GM11168 (cell line): ENCODE data around the gene RPTOR.

Experiments
- in situ Hi-C: fragments of 300-500 bp; cut with MboI; formaldehyde crosslinking; loops from one replicate; pipeline ENCODE4 v1.12.0; 2022; ENCODE audit warnings: low sequenced_read_pairs; ENCODE audit not compliant: unreplicated experiment

RPTOR gene

DNA sequence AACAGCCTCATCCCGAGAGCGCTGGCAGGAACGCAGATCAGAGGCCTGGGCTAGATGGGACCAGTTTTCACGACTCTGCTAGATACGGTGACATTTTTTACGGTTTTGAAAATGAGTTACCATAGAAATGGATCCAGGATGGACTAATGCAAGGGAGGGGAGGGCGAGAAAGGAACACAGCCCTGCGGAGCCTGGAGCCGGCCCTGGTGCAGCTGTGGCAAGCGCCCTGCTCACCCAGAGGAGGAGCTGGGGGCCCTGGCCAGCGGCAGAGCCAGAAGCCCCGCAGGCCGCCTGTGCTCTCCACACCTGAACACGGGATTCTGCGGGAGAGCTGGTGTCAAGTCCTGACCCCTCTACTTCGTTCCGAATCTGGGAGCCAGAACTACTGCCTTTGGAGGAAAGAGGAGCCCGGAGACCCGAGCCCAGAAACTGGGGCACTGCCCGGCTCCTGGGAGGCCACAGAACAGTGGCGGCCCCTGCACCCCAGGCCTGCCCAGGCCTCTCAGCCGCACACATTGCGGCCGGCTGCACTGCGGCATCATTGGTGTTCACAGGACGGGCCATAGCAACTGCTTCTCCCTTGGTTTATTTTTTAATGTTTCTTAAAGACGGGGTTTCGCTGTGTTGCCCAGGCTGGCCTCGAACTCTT is 358.4 kb downstream of the RPTOR start:
- in situ Hi-C loops: no loop called here

DNA sequence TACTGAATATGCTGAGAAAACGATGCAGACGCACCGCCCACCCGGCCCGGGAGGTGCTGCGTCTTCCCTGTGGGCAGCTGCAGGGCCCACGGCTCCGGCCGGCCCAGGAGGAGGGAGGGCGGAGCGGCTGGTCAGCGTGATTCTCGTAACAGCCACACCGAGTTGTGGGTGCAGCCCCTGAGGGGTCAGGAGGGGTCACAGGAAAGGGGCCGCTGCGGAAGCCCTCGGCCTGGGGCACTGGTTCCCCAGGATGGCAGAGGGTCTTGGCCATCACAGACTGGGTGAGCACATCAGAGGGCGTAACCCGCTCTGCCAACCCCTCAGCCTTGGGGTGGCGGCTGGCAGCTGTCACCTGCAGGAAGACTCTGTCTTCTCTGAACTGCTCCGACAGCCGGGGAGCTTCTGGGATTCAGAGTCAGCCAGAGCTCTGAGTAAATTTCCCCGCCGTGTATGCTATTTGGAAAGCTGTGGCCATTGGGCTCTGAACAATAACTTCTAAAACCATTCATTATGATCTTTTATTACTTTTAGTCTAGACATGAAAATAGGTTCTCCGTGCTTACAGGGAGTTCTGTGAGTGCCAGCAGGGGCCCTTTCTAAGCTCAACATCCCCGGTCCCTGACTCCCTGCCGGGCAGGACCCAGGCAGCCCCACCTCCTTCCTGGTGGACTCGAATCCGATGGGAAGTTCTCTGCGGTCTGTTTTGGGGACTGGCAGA is 359.6 kb downstream of the RPTOR start:
- in situ Hi-C loops: no loop called here

DNA sequence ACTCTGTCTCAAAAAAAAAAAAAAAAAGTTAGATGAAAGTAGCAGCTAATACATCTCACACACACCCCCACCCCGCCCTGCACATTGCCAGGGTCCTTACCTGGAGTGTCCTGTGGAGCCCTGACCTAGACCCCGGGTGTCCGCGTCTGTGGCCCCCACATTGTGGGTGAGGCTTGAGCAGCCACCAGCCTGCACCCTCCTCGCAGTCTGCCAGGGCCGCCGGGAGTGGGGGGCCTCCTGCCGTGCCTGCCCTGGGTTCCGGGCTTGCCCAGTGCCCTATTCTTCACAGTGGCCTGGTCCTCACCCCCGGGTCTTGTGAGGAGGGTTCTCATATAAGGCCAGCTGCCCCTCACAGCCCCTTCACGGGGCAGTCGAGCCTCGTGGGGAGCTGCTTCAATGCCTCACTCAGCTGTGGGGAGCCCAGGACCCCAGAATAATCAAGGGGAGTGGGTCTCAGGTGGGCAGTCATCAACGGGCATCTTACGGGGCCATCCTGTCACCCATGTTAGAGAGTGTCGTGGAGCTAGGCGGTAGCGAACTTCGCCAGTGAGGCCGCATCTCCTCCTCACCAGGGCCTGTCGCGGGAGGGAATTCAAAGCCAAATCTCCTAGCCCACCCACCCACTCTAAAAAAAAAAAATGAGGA is 361.1 kb downstream of the RPTOR start:
- in situ Hi-C loops: no loop called here

DNA sequence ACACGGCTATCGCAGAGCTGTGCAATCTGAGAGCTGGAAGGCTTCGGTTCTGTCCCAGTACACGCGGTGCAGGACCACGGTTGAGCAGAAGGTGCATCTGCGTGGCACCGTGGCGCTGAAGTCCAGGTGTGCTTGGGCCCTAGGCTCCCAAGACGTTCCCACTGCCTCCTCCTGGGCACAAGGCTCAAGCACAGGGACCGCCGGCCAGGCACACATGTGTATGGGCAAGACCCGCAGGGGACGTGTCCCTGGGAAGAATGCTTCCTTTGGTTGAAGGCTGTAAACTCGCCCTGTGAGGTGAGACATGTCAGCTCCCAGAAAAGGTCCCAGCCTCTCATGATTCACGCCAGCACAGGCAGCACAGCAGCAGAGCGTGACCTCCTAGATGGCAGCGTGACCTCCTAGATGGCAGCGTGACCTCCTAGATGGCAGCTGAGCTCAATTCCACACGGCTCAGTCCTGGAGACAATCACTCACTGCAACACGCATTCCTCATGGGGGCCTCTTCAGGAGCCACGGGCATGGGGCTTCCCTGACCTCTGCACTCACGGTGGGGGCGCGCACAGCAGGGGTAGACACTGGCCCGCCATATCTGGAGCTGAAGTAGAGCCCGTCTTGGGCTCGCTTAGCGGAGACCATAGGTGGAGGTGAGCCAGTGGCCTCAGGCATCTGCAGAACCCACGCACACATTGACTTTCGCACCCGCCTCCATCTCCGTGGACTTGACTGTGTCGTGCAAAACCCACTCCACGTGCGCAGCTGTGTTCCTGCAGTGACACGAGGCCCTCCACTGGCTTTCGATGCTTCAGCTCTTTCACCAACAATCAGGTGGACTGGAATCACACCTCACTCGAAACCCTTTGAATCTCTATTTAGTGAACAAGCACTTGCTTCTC is 362.0 kb downstream of the RPTOR start:
- in situ Hi-C loops: no loop called here

DNA sequence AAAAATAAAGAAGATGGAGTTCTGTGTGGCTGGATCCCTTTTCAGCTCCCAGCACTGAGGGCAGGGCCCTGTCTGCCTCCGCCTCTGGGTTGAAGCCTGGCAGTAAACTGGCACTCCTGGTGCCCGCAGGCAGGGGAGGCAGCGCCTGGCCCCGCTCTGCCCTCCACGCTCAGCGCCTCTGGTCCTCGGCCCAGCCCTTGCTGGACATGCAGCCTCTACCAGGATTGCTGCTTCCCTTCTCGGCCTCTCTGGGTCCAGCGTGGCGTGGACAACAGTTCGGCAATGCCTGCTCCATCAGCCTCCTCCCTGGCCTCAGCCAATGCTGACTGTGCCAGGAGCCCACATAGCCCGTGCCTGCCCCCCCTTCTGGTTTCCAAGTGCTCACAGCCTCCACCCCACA is 362.6 kb downstream of the RPTOR start:
- in situ Hi-C loops: no loop called here

DNA sequence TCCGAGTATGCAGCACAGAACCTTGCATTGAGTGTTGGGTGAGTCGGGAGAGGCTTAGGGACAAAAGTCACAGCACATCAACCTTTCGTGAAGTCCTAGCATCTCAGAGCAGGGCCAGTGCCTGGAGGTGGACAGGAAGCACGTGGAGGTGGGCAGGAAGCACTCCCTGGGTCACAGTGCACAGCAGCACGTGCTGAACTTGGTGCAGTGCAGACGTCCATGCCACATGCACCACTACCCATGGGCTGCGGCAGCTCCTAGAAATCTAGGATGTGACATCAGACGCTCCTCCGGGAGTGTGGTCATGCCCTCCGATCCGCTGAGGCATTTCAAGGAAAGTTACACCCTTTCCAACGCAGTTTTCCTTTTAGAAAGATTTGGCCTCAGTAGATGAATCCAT is 363.6 kb downstream of the RPTOR start:
- in situ Hi-C loops: no loop called here

DNA sequence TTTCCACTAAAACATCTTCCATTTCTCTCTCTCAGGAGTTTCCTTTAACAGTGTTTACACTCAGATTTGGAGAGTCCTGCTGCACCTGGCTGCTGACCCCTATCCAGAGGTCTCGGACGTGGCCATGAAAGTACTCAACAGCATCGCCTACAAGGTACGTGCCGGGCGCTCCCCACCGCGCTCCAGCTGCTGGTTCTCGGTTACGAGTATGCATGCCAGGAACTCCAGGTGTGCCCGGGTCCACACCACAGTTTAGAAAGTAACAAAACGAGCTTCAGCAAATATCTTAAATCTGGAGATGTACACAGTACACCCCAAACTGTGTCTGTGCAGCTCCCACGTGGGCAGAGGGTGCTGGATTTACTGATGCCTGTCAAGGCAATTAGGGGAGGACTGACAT is 364.1 kb downstream of the RPTOR start:
- in situ Hi-C loops: no loop called here

DNA sequence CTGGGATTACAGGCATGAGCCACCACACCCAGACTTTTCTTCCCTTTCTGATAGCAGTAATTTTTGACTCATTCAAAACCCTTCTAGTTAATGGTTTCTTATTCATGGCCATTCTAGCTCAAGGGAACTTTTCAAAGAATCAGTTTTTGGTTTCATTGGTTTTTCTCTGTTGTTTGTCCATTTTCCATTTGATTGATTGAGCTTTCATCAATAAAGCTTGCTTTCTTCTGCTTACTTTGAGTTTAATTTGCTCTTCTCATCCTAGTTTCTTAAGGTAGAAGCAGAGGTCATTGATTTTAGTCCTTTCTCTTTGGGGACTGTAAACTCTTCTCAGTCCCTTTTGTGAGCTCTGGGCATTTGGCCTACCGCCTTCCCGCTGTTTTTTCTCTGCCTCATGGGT is 365.0 kb downstream of the RPTOR start:
- in situ Hi-C loops: no loop called here

DNA sequence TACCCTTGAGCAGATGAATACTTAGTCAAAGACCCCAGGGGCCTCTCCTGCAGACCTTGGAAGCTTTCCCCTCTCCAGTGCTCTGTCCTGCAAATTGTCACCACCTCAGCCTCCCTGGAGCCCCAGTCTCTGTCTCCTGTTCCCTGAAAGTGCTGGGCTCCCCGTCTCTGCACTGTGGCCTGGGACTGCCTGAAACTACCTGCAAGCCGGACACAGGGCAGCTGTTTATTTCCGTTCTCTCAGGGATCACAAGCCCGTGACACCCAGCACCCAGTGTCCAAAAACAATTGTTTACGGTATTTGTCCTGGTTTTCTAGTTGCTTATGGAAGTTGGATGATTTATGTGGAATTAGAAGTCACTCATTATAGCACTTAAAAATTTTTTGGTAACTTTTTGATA is 365.4 kb downstream of the RPTOR start:
- in situ Hi-C loops: no loop called here

DNA sequence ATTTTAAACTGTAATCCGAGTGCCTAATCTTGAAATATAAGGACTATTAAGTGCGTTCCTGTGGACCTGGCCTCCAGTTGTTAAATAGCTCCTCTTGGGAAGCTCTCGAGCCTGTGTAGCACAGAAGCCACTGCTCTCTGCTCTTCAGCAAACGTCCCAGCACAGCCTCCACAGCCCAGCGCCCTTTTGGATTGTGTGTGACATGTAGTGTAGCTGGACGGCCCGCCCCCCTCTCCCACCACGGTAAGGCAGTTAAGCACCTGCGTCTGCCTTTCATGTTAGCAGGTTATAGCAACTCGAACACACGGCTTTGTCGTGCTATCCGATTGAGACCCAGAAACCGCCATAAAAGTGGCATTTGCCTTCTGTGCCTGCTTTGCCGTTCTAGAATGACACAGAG is 367.8 kb downstream of the RPTOR start:
- in situ Hi-C loops: no loop called here

DNA sequence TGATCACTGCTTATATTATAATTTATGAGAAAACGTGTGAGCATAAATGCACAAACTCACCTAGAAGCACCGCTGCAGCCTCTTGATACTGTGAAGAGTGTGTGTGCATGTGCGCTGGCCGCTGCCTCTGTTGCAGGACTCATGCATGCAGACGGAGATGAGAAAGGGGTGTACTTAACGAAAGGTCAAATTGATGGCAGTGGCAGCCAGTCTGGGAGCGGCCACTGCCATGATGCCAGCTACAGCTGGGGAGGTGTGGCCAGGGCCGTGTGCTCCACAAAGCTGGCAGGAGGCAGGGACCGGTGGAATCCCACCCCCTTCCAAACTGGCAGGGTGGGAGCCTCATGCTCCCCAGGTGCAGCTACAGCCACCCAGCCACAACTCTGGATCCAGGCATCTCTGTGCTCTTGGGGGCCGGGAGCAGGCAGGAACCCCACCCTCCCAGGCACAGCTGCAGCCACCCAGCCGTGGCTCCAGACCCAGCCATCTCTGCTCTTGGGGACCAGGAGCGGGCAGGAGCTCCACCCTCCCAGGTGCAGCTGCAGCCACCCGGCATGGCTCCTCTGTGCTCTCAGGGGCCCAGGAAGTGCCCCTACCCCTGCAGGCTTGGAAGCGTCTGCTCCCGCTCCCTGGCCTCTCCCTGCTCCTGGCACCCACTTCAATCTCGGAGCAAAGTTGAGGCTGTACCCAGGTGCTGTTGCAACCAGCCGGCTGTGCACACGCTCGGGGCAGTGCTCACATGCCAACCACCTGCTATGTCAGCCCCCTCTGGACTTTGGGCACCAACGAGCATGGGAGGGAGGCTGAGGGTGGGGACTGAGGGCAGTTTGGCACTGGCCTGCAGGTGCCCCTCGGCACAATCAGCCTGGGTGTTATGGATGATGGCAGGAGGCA is 369.5 kb downstream of the RPTOR start:
- in situ Hi-C loops: no loop called here

DNA sequence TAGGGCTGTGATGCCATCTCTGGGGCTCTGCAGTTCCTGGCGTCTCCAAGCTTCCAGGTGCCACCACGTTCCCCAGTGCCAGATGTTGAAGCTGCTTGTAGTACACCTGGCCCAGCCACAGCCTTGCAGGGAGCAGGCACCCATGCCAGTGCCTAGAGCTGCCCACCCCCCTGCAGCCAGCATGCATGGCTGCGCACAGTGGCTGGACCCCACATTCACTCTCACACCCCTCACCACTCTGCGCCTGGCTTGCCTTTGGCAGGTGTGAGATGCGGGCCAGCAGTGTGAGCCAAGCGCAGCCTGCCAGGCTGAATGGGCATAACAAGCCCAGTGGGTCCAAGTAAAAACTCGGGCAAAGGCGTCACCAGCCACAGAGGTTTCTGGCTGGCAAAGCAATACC is 371.6 kb downstream of the RPTOR start:
- in situ Hi-C loops: no loop called here

DNA sequence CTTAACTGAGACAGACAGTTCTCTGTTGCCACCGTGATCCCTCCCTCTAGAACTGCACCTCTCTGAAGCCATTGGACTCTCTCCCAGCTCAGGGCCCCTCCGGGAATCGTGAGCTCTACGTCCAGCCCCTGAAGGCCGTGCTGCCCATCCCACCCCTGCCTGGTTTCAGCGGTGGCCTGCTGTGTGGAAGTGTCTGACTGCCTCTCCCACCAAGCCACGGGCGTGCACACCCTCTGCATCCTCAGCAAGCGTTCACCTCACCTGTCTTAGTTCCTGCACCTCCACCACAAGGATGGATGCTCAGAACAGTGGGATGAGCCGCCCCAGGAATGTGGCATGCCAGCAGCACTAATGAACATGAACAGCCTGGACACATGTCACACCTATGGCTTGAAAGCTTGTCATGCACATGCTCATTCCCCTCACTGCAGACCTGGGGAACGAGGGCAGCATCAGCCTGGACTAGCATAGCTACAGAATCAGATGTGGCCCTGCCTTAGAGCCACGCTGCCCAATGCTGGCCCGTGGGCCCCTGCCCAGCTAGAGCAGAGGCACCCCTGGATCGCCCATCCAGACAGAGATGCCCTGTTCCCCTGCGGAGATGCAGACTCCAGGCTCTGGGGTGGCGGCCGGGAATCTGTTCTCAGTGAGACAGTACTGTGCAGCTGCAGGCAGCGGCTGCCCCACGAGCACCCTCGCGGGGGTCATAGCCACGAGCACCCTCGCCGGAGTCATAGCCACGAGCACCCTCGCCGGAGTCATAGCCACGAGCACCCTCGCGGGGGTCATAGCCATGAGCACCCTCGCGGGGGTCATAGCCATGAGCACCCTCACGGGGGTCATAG is 373.3 kb downstream of the RPTOR start:
- in situ Hi-C loops: no loop called here

DNA sequence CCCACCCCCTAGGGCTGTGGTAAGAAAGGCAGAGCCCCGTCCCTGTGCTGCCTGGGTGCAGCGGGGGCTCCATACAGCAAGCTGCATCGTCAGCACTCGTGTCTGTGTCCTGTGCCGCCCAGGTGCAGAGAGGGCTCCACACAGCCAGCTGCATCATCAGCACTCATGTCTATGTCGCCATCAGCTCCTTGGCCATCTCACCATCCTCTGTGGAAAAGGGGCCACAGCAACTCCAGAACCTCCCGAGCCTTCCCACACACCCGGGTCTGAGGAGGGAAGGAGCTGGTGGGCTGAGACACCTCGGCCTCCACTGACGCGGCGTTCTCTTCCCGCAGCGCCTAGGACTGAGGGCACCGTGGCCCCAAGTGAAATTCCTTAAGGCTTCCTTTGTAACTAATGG is 374.1 kb downstream of the RPTOR start:
- in situ Hi-C loops: no loop called here

DNA sequence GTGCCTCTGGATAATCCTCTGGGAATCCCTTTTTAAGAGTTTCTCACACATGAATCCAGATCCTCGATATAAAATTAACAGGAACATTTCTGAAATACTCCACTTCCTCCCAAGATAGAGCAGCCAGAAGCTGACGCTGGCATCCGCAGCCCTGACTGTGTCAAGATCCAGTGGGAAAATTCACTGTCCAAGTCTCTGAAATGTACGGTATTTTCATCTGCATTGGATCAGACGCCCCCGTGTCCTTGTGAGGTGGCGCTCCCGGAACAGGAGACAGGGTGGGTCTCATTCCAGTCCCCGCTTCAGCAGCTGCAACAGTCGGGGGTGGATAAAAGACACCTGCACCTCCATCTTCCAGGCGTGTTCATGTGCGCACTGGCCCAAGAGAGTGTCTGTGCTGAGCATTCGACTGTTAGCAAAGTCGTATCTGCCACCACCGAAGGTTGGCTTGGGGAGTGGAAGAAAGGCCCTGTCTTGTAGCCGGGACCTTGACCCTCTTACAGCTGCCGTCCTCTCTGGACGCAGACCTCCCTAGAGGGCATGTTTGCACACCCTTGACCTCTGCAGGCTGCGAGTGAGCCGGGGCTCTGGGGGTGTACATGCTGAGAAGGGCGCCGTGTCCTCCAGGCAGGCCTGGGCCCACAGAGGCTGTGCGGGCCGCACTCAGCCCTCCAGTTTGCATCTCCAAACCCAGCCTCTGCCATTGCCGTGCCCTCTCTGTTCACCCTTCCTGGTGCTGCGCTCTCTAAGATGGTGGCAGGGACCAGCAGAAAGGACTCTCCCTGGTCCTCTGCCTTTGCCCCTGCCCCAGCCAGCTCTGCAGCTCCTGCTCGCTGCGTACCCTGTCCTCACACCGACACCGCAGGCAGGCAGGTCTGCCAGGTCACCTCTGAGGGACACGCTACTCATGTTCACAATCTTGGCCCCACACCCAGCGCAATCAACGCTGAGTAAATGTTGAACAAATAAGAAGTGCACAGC is 375.0 kb downstream of the RPTOR start:
- in situ Hi-C loops: no loop called here

DNA sequence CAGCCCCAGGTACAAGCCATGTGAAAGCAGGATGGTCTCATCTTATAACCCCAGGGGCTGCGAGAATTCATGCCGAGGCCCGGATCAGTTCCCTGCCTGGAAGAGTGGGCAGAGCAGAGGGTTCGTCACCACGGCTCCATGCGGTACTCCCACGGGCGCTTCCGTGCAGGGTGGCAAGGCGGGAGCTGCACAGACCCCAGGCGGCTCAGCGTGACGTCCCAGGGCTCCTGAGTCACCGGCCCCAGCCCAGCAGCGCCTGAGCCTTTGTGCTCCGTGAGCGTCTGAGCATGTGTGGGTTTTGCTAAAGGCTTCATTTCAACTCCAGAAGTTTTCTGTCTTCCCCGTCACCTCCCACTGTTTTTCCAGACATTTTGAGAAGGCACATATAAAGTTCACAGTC is 375.8 kb downstream of the RPTOR start:
- in situ Hi-C loops: no loop called here

DNA sequence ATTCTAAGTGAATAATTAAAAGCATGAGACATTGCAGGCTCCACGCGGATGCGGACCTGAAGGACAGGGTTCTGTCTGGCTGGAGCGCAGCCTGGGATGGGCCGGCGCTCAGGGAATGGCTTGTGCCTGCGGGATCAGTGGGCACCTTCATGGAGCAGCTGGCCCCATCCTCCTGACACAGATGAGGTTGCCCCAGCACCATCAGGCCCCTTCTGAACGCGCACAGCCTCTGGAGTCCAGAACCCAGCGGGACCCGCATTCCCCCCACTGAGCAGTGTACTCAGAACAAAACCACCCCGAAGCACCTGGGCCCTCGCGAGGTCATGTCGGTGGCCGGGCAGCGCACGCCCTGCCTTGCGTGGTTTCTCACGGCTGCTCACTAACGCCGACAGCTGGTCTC is 376.5 kb downstream of the RPTOR start:
- in situ Hi-C loops: no loop called here
